GM04503 (cell line): ENCODE results near the gene VIT.
"Not testable (repeated sequence)": the region's sequence is repeated elsewhere in the genome, so short reads cannot be mapped to it uniquely, and the experiment has no call there.

Experiments
- DNase-seq: peaks from one replicate; pipeline ENCODE4 v3.0.0-alpha.2; 2012; ENCODE audit warnings: low read depth

The VIT gene

GRCh38 chr2:36807223-36807886, 110.8 kb downstream of the VIT start:
- no peak for DNase-seq

- DNase-seq, result no peak
Observed at GRCh38 chr2:36808386-36809068, 112.0 kb downstream of the VIT start.

GRCh38 chr2:36809069-36809445, 112.5 kb downstream of the VIT start:
- no peak for DNase-seq

- DNase-seq, result no peak
Observed at GRCh38 chr2:36811071-36811470, 114.6 kb downstream of the VIT start.

- DNase-seq, result no peak
Observed at GRCh38 chr2:36812196-36812595, 115.7 kb downstream of the VIT start.

GRCh38 chr2:36818542-36818941, 122.0 kb downstream of the VIT start:
- DNase-seq, result no peak

GRCh38 chr2:36819095-36819711, 122.7 kb downstream of the VIT start:
- DNase-seq, result no peak

- no peak for DNase-seq
Observed at GRCh38 chr2:36820942-36821605, 124.6 kb downstream of the VIT start.

GRCh38 chr2:36823862-36824261, 127.4 kb downstream of the VIT start:
- no peak for DNase-seq

GRCh38 chr2:36824273-36824672, 127.8 kb downstream of the VIT start:
- no peak for DNase-seq

GRCh38 chr2:36824683-36825082, 128.2 kb downstream of the VIT start:
- DNase-seq, result not testable (repeated sequence)

GRCh38 chr2:36831185-36831584, 134.7 kb downstream of the VIT start:
- DNase-seq, result no peak

GRCh38 chr2:36834203-36834602, 137.7 kb downstream of the VIT start:
- no peak for DNase-seq

- no peak for DNase-seq
Observed at GRCh38 chr2:36834731-36835524, 138.4 kb downstream of the VIT start.

GRCh38 chr2:36839976-36840617, 143.6 kb downstream of the VIT start:
- DNase-seq, result no peak

GRCh38 chr2:36843838-36844237, 147.3 kb downstream of the VIT start:
- no peak for DNase-seq

GRCh38 chr2:36849265-36849664, 152.8 kb downstream of the VIT start:
- DNase-seq, result no peak

- DNase-seq, result no peak
Observed at GRCh38 chr2:36854241-36854640, 157.7 kb downstream of the VIT start.

- no peak for DNase-seq
Observed at GRCh38 chr2:36855429-36855828, 158.9 kb downstream of the VIT start.

GRCh38 chr2:36857713-36858112, 161.2 kb downstream of the VIT start:
- no peak for DNase-seq

GRCh38 chr2:36858551-36859365, 162.3 kb downstream of the VIT start:
- no peak for DNase-seq
